Mesenchymal stem cell (in vitro differentiated cells and primary cell): ENCODE data around the gene WDR72.

Experiments used
- DNase-seq: peaks from one replicate; pipeline ENCODE4 v3.0.0-alpha.2; 2013
- H2AFZ ChIP-seq: one replicate; pipeline ENCODE4 v1.6.1; 2013; ENCODE audit warnings: low read depth, mild to moderate bottlenecking, control low read depth, inconsistent platforms, low read length, moderate library complexity
- H2AK5ac ChIP-seq: 2 replicates; pipeline ENCODE4 v1.6.1; 2013; ENCODE audit warnings: low read length, moderate library complexity, mild to moderate bottlenecking, inconsistent platforms; ENCODE audit not compliant: severe bottlenecking
- H2BK120ac ChIP-seq: one replicate; pipeline ENCODE4 v1.6.1; 2013; ENCODE audit warnings: low read depth, mild to moderate bottlenecking, inconsistent platforms, low read length, moderate library complexity
- H2BK12ac ChIP-seq, 2 experiments: one replicate each; pipeline ENCODE4 v1.6.1; 2013; ENCODE audit warnings: inconsistent platforms in 2 of 2, low read length in 2 of 2, mild to moderate bottlenecking in 2 of 2, moderate library complexity in 2 of 2, control low read depth in 1 of 2
- H2BK15ac ChIP-seq: one replicate; pipeline ENCODE4 v1.6.1; 2013; ENCODE audit warnings: mild to moderate bottlenecking, low read depth, inconsistent platforms; ENCODE audit not compliant: poor library complexity, severe bottlenecking
- H2BK5ac ChIP-seq: 2 replicates; pipeline ENCODE4 v1.6.1; 2013; ENCODE audit warnings: low read depth, mild to moderate bottlenecking, low read length, control low read depth, inconsistent platforms; ENCODE audit not compliant: poor library complexity, severe bottlenecking
- H3K14ac ChIP-seq, 2 experiments: one replicate each; pipeline ENCODE4 v1.6.1; 2013; ENCODE audit warnings: inconsistent platforms in 2 of 2, low read length in 2 of 2, control low read depth in 1 of 2, mild to moderate bottlenecking in 1 of 2, moderate library complexity in 1 of 2
- H3K18ac ChIP-seq, 2 experiments: one replicate each; pipeline ENCODE4 v1.6.1; 2013; ENCODE audit warnings: inconsistent platforms in 2 of 2, low read length in 2 of 2, control low read depth in 1 of 2, low read depth in 1 of 2, mild to moderate bottlenecking in 1 of 2
- H3K23ac ChIP-seq, 2 experiments: one replicate each; pipeline ENCODE4 v1.6.1; 2013; ENCODE audit warnings: inconsistent platforms in 2 of 2, low read length in 2 of 2, mild to moderate bottlenecking in 2 of 2, moderate library complexity in 2 of 2, control low read depth in 1 of 2
- H3K27ac ChIP-seq: 2 replicates; pipeline ENCODE4 v1.5.1; 2013; ENCODE audit warnings: mild to moderate bottlenecking, moderate library complexity, low read length, control low read depth, inconsistent platforms; ENCODE audit not compliant: poor library complexity, severe bottlenecking
- H3K27me3 ChIP-seq, 2 experiments: 2 replicates each; pipeline versions ENCODE4 v1.6.1 to v1.7.0; 2013; ENCODE audit warnings: low read length in 2 of 2, mild to moderate bottlenecking in 2 of 2, moderate library complexity in 2 of 2, control low read depth in 1 of 2, inconsistent platforms in 1 of 2; ENCODE audit not compliant: control insufficient read depth in 1 of 2, insufficient read depth in 1 of 2
- H3K36me3 ChIP-seq, 2 experiments: 2 replicates each; pipeline versions ENCODE4 v1.6.1 to v1.7.0; 2013; ENCODE audit warnings: low read length in 2 of 2, control low read depth in 1 of 2, inconsistent platforms in 1 of 2, low read depth in 1 of 2, mild to moderate bottlenecking in 1 of 2; ENCODE audit not compliant: insufficient read depth in 2 of 2, control insufficient read depth in 1 of 2
- H3K4ac ChIP-seq, 2 experiments: one replicate each; pipeline ENCODE4 v1.6.1; 2013; ENCODE audit warnings: inconsistent platforms in 2 of 2, low read length in 2 of 2, mild to moderate bottlenecking in 2 of 2, moderate library complexity in 2 of 2, control low read depth in 1 of 2, low read depth in 1 of 2
- H3K4me1 ChIP-seq: 2 replicates; pipeline ENCODE4 v1.6.1; 2013; ENCODE audit warnings: low read depth, low read length, control low read depth; ENCODE audit not compliant: control insufficient read depth, insufficient read depth
- H3K4me2 ChIP-seq: 2 replicates; pipeline ENCODE4 v1.6.1; 2013; ENCODE audit warnings: low read length, mild to moderate bottlenecking, inconsistent platforms; ENCODE audit not compliant: poor library complexity, severe bottlenecking
- H3K4me3 ChIP-seq, 2 experiments: 2 replicates each; pipeline versions ENCODE4 v1.5.1 to v1.7.0; 2013; ENCODE audit warnings: low read length in 2 of 2, mild to moderate bottlenecking in 2 of 2, control low read depth in 1 of 2, low read depth in 1 of 2; ENCODE audit not compliant: insufficient read depth in 1 of 2
- H3K79me1 ChIP-seq: replicated peaks from 2 replicates; pipeline ENCODE4 v1.6.1; 2013; ENCODE audit warnings: mild to moderate bottlenecking, control low read depth, low read length, inconsistent platforms; ENCODE audit not compliant: poor library complexity, severe bottlenecking
- H3K9ac ChIP-seq: 2 replicates; pipeline ENCODE4 v1.7.0; 2013; ENCODE audit warnings: mild to moderate bottlenecking, low read length, moderate library complexity
- H3K9me3 ChIP-seq: 2 replicates; pipeline ENCODE4 v1.7.0; 2013; ENCODE audit warnings: mild to moderate bottlenecking, low read length; ENCODE audit not compliant: control insufficient read depth
- H4K8ac ChIP-seq: one replicate; pipeline ENCODE4 v1.6.1; 2013; ENCODE audit warnings: inconsistent platforms, mild to moderate bottlenecking, low read length, moderate library complexity
- H4K91ac ChIP-seq: one replicate; pipeline ENCODE4 v1.6.1; 2013; ENCODE audit warnings: mild to moderate bottlenecking, low read length, inconsistent platforms
- WGBS: methylation state at CpG from one replicate; pipeline ENCODE4 v1.1.7; 2013; ENCODE audit warnings: mixed read lengths; 5-methylcytosine and 5-hydroxymethylcytosine counted together

WDR72 gene

DNA sequence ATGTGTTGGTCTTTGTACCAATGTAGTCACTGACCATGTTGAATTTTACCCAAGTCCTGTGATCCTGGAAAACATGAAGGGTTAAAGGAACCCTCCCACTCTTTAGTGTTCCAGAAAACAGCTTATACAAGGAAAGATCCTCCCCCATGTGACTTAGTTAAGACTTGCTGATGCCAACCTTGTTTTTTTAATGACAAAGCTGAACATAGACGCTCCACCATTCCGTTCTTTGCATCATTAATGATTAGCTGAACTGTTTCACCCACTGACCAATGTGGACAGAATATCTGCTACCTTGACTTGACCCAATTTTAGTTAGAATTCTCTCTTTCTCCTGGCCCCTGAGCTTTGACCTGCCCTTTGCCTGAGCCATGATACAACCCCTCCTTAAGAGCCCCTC lies 3.5 kb upstream of the WDR72 start:
- Histone ChIP-seq H3K27ac (no peak overlapping the region), H3K14ac (no peak overlapping the region), H2BK5ac (no peak overlapping the region), H3K18ac (no peak overlapping the region), H3K4ac (no peak overlapping the region), H4K8ac (no peak overlapping the region), H2BK15ac (no peak overlapping the region), H4K91ac (no peak overlapping the region), H3K4me1 (peaks cover 9% of the 10 kb centered on the region), H2BK12ac (no peak overlapping the region), H3K9ac (no peak overlapping the region), H3K79me1 (no peaks in the 10 kb centered on the region), H3K9me3 (no peaks in the 10 kb centered on the region), H2AK5ac (no peak overlapping the region), H2AFZ (no peak overlapping the region), H3K4me2 (no peak overlapping the region), H2BK120ac (no peak overlapping the region), H3K23ac (no peak overlapping the region), H3K4me3 (no peak overlapping the region), H3K27me3 (peaks cover 0 to 3% of the 10 kb centered on the region in 2 experiments), H3K36me3 (no peaks in the 10 kb centered on the region)
- no peak for DNase-seq
- 61% methylated on average over 2 of the region's 2 CpGs for WGBS

- Histone ChIP-seq H3K23ac (no peak overlapping the region), H3K27ac (no peak overlapping the region), H2AK5ac (no peak overlapping the region), H3K9ac (no peak overlapping the region), H3K14ac (no peak overlapping the region), H4K91ac (no peak overlapping the region), H2AFZ (no peak overlapping the region), H3K36me3 (no peaks in the 10 kb centered on the region), H3K79me1 (no peaks in the 10 kb centered on the region), H3K18ac (no peak overlapping the region), H3K4me3 (no peak overlapping the region), H2BK5ac (no peak overlapping the region), H3K9me3 (no peaks in the 10 kb centered on the region), H2BK120ac (no peak overlapping the region), H3K27me3 (peaks cover 0 to 3% of the 10 kb centered on the region in 2 experiments), H4K8ac (no peak overlapping the region), H3K4ac (no peak overlapping the region), H3K4me1 (peaks cover 10% of the 10 kb centered on the region), H2BK12ac (no peak overlapping the region), H3K4me2 (no peak overlapping the region), H2BK15ac (no peak overlapping the region)
- WGBS: 0% methylated on average over 1 of the region's 7 CpGs
- no peak for DNase-seq
Measured at GRCh38 chr15:53758412-53758811, 1.1 kb downstream of the WDR72 start.

DNA sequence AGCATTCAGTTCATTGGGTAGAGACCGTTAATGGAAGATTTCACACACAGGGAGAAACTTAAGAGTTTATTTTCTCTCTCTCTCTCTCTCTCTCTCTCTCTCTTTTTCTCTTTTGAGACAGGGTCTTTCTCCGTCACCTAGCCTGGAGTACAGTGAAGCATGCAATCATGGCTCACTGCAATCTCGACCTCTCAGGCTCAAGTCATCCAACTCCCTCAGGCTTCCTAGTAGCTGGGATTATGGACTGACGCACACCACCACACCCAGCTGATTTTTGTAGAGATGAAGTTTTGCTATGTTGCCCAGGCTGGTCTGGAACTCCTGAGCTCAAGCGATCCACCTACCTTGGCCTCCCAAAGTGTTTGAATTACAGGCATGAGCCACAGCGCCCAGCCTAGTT lies 1.6 kb downstream of the WDR72 start:
- Histone ChIP-seq H3K4me3 (no peak overlapping the region), H3K4me2 (no peak overlapping the region), H2BK5ac (no peak overlapping the region), H2BK120ac (no peak overlapping the region), H3K14ac (no peak overlapping the region), H2BK15ac (no peak overlapping the region), H3K79me1 (no peaks in the 10 kb centered on the region), H2AFZ (no peak overlapping the region), H3K4me1 (peaks cover 10% of the 10 kb centered on the region), H3K27ac (no peak overlapping the region), H2AK5ac (no peak overlapping the region), H3K27me3 (peaks cover 0 to 3% of the 10 kb centered on the region in 2 experiments), H3K9me3 (no peaks in the 10 kb centered on the region), H3K4ac (no peak overlapping the region), H4K91ac (no peak overlapping the region), H3K23ac (no peak overlapping the region), H3K9ac (no peak overlapping the region), H3K36me3 (no peaks in the 10 kb centered on the region), H3K18ac (no peak overlapping the region), H2BK12ac (no peak overlapping the region), H4K8ac (no peak overlapping the region)
- DNase-seq: no peak
- 84% methylated on average over 4 of the region's 6 CpGs for WGBS

- H3K9me3 ChIP-seq: no peaks in the 10 kb centered on the region
- peaks cover 2% of the 10 kb centered on the region for H3K4me1 ChIP-seq
- no peak overlapping the region for H3K14ac ChIP-seq
- no peak overlapping the region for H2BK120ac ChIP-seq
- H3K27ac ChIP-seq: no peak overlapping the region
- H3K9ac ChIP-seq: no peak overlapping the region
- no peak overlapping the region for H2BK5ac ChIP-seq
- H3K18ac ChIP-seq: no peak overlapping the region
- H3K36me3 ChIP-seq: no peaks in the 10 kb centered on the region
- no peak overlapping the region for H2AFZ ChIP-seq
- H3K4ac ChIP-seq: no peak overlapping the region
- DNase-seq: no peak
- H3K79me1 ChIP-seq: no peaks in the 10 kb centered on the region
- no peak overlapping the region for H2BK12ac ChIP-seq
- H4K91ac ChIP-seq: no peak overlapping the region
- H4K8ac ChIP-seq: no peak overlapping the region
- H2AK5ac ChIP-seq: no peak overlapping the region
- no peak overlapping the region for H3K23ac ChIP-seq
- H2BK15ac ChIP-seq: no peak overlapping the region
- peaks cover 0 to 2% of the 10 kb centered on the region in 2 experiments for H3K27me3 ChIP-seq
- no peak overlapping the region for H3K4me2 ChIP-seq
- H3K4me3 ChIP-seq: no peak overlapping the region
- 65% methylated on average over 1 of the region's 1 CpG for WGBS
Measured at GRCh38 chr15:53753813-53754212, 5.7 kb downstream of the WDR72 start.
